Measurements from ENCODE around the gene NUMBL. TPM values are rescaled to one million over a fixed set of nuclear protein-coding genes. Genes with fewer than 3 reads are reported as not detected.

The NUMBL gene
- total RNA-seq, 2 experiments from 2014 or later, result 5.1 to 6.0 TPM

DNA sequence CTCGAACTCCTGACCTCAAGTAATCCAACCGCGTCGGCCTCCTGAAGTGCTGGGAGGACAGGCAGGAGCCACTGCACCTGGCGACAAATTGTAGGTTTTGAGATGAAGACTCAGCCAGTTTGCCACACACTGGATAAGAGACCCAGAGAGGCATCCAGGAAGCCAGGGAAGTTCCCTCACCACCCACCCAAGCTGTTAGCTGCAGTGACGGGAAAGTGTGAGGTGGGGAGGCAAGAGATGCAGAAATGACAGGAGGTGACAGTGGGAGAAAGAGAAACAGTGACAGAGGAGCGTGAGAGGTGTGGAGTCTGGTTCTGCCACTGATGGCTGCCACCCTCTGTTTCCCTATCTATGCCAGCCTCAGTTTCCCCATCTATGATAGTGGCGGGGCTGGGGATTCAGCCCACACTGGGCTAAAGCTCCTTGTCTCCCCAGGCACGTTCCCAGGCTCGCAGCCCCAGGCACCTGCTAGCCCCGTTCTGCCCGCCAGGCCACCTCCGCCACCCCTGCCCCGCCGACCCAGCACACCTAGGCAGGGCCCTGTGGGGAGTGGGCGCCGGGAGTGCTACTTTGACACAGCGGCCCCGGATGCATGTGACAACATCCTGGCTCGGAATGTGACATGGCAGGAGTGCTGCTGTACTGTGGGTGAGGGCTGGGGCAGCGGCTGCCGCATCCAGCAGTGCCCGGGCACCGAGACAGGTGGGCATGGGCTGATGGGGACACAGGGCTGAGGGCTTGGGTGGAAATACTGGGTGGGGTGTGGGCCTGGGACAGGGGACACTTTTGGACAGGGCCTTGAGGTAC, 68.3 kb downstream of the NUMBL start:
- ATAC-seq (no peak), DNase-seq (no peak)
- Mint-ChIP-seq H3K27ac (no peak overlapping the region), H3K4me1 (ENCODE audit: low read depth) (peaks cover 16% of the 10 kb centered on the region), H3K4me3 (no peak overlapping the region), H3K27me3 (ENCODE audit: low read depth) (no peaks in the 10 kb centered on the region), H3K9me3 (ENCODE audit: insufficient read depth) (no peaks in the 10 kb centered on the region), H3K36me3 (ENCODE audit: low read depth) (peaks cover 18% of the 10 kb centered on the region)
- ChIA-PET CTCF (interaction anchor here (3.2 to 4.8 kb wide), 2 partner anchors 12 kb away, joined by 22 to 60 read pairs; no protein-coding TSS in a partner anchor), POLR2A (no interaction called here)

DNA sequence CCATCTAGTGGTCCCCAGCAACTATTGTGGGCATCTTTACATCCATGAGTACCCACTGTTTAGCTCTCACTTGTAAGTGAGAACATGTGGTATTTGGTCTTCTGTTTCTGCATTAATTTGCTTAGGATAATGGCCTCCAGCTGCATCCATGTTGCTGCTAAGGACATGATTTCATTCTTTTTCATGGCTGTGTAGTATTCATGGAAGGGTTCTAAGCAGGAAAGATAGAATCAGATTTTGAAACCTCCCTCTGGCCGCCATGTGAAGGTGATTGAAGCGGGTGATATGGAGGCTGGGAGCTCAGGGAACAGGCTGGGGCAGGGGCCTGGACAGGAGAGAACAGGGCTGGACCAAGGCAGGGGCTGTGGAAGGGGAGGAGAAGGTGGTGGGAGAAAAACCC, 69.2 kb downstream of the NUMBL start:
- Mint-ChIP-seq H3K9me3 (ENCODE audit: insufficient read depth) (no peaks in the 10 kb centered on the region), H3K4me1 (ENCODE audit: low read depth) (peaks cover 15% of the 10 kb centered on the region), H3K4me3 (no peak overlapping the region), H3K27me3 (ENCODE audit: low read depth) (no peaks in the 10 kb centered on the region), H3K36me3 (ENCODE audit: low read depth) (peaks cover 18% of the 10 kb centered on the region), H3K27ac (no peak overlapping the region)
- ATAC-seq, result no peak
- POLR2A ChIA-PET, result interaction anchor here (0.6 kb wide), 1 partner anchor 9 kb away, joined by 3 read pairs; no protein-coding TSS in a partner anchor
- CTCF ChIA-PET, result interaction anchor here (1.9 to 4.8 kb wide), 2 partner anchors 13 to 17 kb away, joined by 5 to 60 read pairs; no protein-coding TSS in a partner anchor
- DNase-seq, result no peak

DNA sequence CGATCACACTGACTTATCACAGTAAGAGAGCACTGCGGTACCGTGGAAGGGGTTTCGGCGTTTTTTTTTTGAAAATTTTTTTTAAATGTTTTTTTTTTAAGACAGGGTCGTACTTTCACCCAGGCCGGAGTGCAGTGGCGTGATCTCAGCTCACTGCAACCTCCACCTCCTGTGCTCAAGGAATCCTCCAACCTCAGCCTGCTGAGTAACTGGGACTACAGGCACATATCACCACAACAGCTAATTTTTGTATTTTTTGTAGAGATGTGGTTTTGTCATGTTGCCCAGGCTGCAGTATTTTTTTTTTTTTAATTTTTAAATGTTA, 70.3 kb downstream of the NUMBL start:
- H3K27me3 Mint-ChIP-seq (ENCODE audit: low read depth), result no peaks in the 10 kb centered on the region
- DNase-seq (no peak), ATAC-seq (no peak)
- no peak overlapping the region for H3K27ac Mint-ChIP-seq
- no peak overlapping the region for H3K4me3 Mint-ChIP-seq
- ChIA-PET POLR2A (no interaction called here), CTCF (interaction anchor here (1.9 to 4.8 kb wide), 2 partner anchors 14 to 16 kb away, joined by 5 to 60 read pairs; no protein-coding TSS in a partner anchor)
- H3K36me3 Mint-ChIP-seq (ENCODE audit: low read depth), result peaks cover 15% of the 10 kb centered on the region
- H3K9me3 Mint-ChIP-seq (ENCODE audit: insufficient read depth), result no peaks in the 10 kb centered on the region
- H3K4me1 Mint-ChIP-seq (ENCODE audit: low read depth), result peaks cover 9% of the 10 kb centered on the region

DNA sequence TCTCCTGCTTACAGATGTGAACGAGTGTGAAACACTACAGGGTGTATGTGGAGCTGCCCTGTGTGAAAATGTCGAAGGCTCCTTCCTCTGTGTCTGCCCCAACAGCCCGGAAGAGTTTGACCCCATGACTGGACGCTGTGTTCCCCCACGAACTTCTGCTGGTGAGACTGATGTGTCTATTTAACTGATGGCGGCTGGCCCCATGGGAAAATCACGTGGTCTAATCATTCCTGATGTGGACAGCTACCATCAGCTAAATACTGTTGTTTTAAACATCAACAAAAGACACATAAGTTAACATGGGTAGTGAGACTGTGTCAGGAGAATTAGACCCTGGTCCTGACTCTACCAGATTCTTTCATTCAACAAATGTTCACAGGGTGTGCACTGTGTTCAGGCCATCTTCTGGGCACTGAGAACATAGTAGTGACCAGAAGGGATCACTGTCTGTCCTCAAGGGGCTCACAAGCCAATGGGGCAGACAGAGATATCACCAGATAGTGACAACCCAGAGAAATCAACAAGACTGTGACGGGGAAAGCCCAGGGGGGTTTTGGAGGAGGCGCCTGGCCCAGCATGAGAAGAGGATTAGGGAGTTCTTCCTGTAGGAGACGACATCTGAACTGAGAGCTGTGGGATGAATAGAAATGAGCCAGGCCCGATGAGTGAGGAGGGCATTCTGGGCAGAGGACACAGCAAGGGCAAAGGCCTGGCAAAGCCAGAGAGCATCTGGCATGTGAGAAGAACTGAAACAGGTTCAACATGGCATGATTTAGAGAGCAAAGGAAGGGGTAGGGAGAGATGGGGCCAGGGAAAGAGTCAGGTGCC, 70.9 kb downstream of the NUMBL start:
- H3K4me1 Mint-ChIP-seq (ENCODE audit: low read depth), result peaks cover 11% of the 10 kb centered on the region
- H3K4me3 Mint-ChIP-seq, result no peak overlapping the region
- H3K9me3 Mint-ChIP-seq (ENCODE audit: insufficient read depth), result no peaks in the 10 kb centered on the region
- CTCF ChIA-PET, result interaction anchor here (1.4 to 4.8 kb wide), 3 partner anchors 10 to 15 kb away, joined by 3 to 60 read pairs (median 5); no protein-coding TSS in a partner anchor
- DNase-seq, result no peak
- POLR2A ChIA-PET, result interaction anchor here (0.6 kb wide), 1 partner anchor 159 kb away, joined by 3 read pairs; the partner anchor contains the start of gene RAB4B
- H3K27ac Mint-ChIP-seq, result no peak overlapping the region
- no peaks in the 10 kb centered on the region for H3K27me3 Mint-ChIP-seq (ENCODE audit: low read depth)
- H3K36me3 Mint-ChIP-seq (ENCODE audit: low read depth), result peaks cover 13% of the 10 kb centered on the region
- no peak for ATAC-seq

DNA sequence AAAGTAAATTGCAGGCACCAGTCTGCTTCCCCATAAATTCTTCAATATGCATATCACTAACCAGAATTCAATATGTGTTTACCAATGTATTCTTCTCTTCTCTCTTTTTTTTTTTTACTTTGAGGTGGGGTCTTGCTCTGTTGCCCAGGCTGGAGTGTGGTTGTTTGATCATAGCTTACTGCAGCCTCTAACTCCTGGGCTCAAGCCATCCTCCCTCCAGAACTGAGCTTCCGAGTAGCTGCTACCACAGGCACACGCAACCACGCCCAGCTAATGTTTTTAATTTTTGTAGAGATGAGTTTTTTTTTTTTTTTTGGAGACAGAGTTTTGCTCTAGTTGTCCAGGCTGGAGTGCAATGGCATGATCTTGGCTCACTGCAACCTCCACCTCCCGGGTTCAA, 72.5 kb downstream of the NUMBL start:
- Mint-ChIP-seq H3K4me1 (ENCODE audit: low read depth) (peaks cover 24% of the 10 kb centered on the region), H3K36me3 (ENCODE audit: low read depth) (peaks cover 13% of the 10 kb centered on the region), H3K27ac (no peak overlapping the region), H3K27me3 (ENCODE audit: low read depth) (no peaks in the 10 kb centered on the region), H3K9me3 (ENCODE audit: insufficient read depth) (no peaks in the 10 kb centered on the region), H3K4me3 (no peak overlapping the region)
- ChIA-PET CTCF (interaction anchor here (1.4 to 4.8 kb wide), 2 partner anchors 8 to 17 kb away, joined by 3 to 60 read pairs; no protein-coding TSS in a partner anchor), POLR2A (no interaction called here)
- ATAC-seq, result no peak
- DNase-seq, result no peak

DNA sequence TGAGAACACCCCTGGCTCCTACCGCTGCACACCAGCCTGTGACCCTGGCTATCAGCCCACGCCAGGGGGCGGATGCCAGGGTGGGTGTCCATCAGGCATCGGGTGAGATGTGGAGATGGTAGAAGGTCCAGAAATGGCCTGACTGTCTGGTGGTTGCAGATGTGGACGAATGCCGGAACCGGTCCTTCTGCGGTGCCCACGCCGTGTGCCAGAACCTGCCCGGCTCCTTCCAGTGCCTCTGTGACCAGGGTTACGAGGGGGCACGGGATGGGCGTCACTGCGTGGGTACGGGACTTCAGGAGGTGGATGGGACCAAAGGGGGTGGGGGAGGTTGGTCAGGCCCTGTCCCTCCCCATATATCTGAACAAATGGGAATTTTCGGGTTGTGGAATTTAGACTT, 73.5 kb downstream of the NUMBL start:
- DNase-seq (no peak), ATAC-seq (no peak)
- Mint-ChIP-seq H3K27me3 (ENCODE audit: low read depth) (no peaks in the 10 kb centered on the region), H3K4me3 (no peak overlapping the region), H3K36me3 (ENCODE audit: low read depth) (peaks cover 11% of the 10 kb centered on the region), H3K27ac (no peak overlapping the region), H3K9me3 (ENCODE audit: insufficient read depth) (no peaks in the 10 kb centered on the region), H3K4me1 (ENCODE audit: low read depth) (peaks cover 34% of the 10 kb centered on the region)
- CTCF ChIA-PET, result interaction anchor here (0.9 to 2.8 kb wide), 2 partner anchors 17 to 94 kb away, joined by 3 to 47 read pairs; no protein-coding TSS in a partner anchor
- POLR2A ChIA-PET, result no interaction called here

DNA sequence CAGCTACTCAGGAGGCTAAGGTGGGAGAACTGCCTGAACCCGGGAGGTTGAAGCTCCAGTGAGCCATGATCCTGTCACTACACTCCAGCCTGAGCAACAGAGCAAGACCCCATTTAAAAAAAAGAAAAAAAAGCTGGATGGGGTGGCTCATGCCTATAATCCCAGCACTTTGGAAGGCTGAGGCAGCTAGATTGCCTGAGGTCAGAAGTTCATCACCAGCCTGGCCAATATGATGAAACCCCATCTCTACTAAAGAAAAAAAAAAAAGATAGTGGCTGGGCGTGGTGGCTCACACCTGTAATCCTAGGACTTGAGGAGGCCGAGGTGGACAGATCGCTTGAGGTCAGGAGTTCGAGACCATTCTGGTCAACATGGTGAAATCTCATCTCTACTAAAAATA, 74.3 kb downstream of the NUMBL start:
- ATAC-seq (no peak), DNase-seq (no peak)
- H3K4me3 Mint-ChIP-seq, result no peak overlapping the region
- CTCF ChIA-PET, result interaction anchor here (0.9 to 3.8 kb wide), 3 partner anchors 12 to 93 kb away, joined by 3 to 47 read pairs (median 25); no protein-coding TSS in a partner anchor
- H3K27ac Mint-ChIP-seq, result no peak overlapping the region
- no peaks in the 10 kb centered on the region for H3K9me3 Mint-ChIP-seq (ENCODE audit: insufficient read depth)
- no peaks in the 10 kb centered on the region for H3K27me3 Mint-ChIP-seq (ENCODE audit: low read depth)
- H3K4me1 Mint-ChIP-seq (ENCODE audit: low read depth), result peaks cover 35% of the 10 kb centered on the region
- POLR2A ChIA-PET, result interaction anchor here (4.3 kb wide), 1 partner anchor 12 kb away, joined by 33 read pairs; no protein-coding TSS in a partner anchor
- H3K36me3 Mint-ChIP-seq (ENCODE audit: low read depth), result peaks cover 6% of the 10 kb centered on the region

Other genes starting within 250 kb of the NUMBL start
- gene SERTAD3, start 246.3 kb downstream of the NUMBL start, total RNA-seq, result 10 to 100 TPM; 10.0 to 11.9 TPM
- 10 to 100 TPM; 15.1 to 16.5 TPM for gene BLVRB, start 224.9 kb downstream of the NUMBL start, total RNA-seq
- under 1 TPM in 1 of 2 experiments, not detected in 1; 0.47 TPM for gene SPTBN4, start 223.7 kb downstream of the NUMBL start, total RNA-seq
- 100 to 1,000 TPM; 116 to 124 TPM for gene SHKBP1, start 113.8 kb downstream of the NUMBL start, total RNA-seq
- gene LTBP4, start 89.3 kb downstream of the NUMBL start, total RNA-seq, result 10 to 100 TPM; 54.3 to 54.7 TPM
- gene COQ8B, start 26.2 kb upstream of the NUMBL start, total RNA-seq, result 10 to 100 TPM; 21.5 to 27.2 TPM
- gene ITPKC, start 26.5 kb upstream of the NUMBL start, total RNA-seq, result 1 to 10 TPM; 4.7 to 5.3 TPM
- gene ACTMAP, start 59.8 kb upstream of the NUMBL start, total RNA-seq, result 10 to 100 TPM; 15.2 to 17.1 TPM
- 100 to 1,000 TPM; 175 to 183 TPM for gene SNRPA, start 60.6 kb upstream of the NUMBL start, total RNA-seq
- gene MIA, start 84.9 kb upstream of the NUMBL start, total RNA-seq, result not detected
- 10 to 100 TPM; 50.2 to 53.1 TPM for gene RAB4B, start 87.6 kb upstream of the NUMBL start, total RNA-seq
- gene EGLN2, start 108.5 kb upstream of the NUMBL start, total RNA-seq, result 100 to 1,000 TPM; 121 to 126 TPM
- not detected for gene CYP2A6, start 159.8 kb upstream of the NUMBL start, total RNA-seq
- gene CYP2A7, start 191.6 kb upstream of the NUMBL start, total RNA-seq, result not detected

All from activated CD8-positive, alpha-beta T cell treated with anti-CD3 and anti-CD28 coated beads, Interleukin-2, amount 10 ng/mL, durations not matched to agents 7 days and 5 days (primary cell).